ENCODE data around the gene NIT2.

The NIT2 gene

GRCh38 chr3:100352296-100353231 is 18.0 kb downstream of the NIT2 start:
- TF ChIP-seq CTCF (conservative IDR thresholded peaks at IDR 0.05; ENCODE audit: control insufficient read depth, insufficient read depth, low read depth, low read length), result no peak
- H3K4me3 ChIP-seq (ENCODE audit: control insufficient read depth, low read depth, low read length), result no peak overlapping the region
- DNase-seq (ENCODE audit: low read depth), result no peak

GRCh38 chr3:100354850-100355249 is 20.3 kb downstream of the NIT2 start:
- TF ChIP-seq CTCF (conservative IDR thresholded peaks at IDR 0.05; ENCODE audit: control insufficient read depth, insufficient read depth, low read depth, low read length), result no peak
- no peak for DNase-seq (ENCODE audit: low read depth)
- H3K4me3 ChIP-seq (ENCODE audit: control insufficient read depth, low read depth, low read length), result no peak overlapping the region

GRCh38 chr3:100358413-100358812 is 23.9 kb downstream of the NIT2 start:
- no peak overlapping the region for H3K4me3 ChIP-seq (ENCODE audit: control insufficient read depth, low read depth, low read length)
- no peak for DNase-seq (ENCODE audit: low read depth)
- TF ChIP-seq CTCF (conservative IDR thresholded peaks at IDR 0.05; ENCODE audit: control insufficient read depth, insufficient read depth, low read depth, low read length), result no peak

- DNase-seq (ENCODE audit: low read depth), result no peak
- TF ChIP-seq CTCF (conservative IDR thresholded peaks at IDR 0.05; ENCODE audit: control insufficient read depth, insufficient read depth, low read depth, low read length), result no peak
These were observed 24.5 kb downstream of the NIT2 start for GRCh38 chr3:100359035-100359434.

GRCh38 chr3:100360757-100361496 is 26.4 kb downstream of the NIT2 start:
- TF ChIP-seq CTCF (conservative IDR thresholded peaks at IDR 0.05; ENCODE audit: control insufficient read depth, insufficient read depth, low read depth, low read length), result no peak
- H3K4me3 ChIP-seq (ENCODE audit: control insufficient read depth, low read depth, low read length), result no peak overlapping the region
- DNase-seq (ENCODE audit: low read depth), result peak; percentile 51

More at GRCh38 chr3:100359035-100359434, 24.5 kb downstream of the NIT2 start:
- no peak overlapping the region for H3K4me3 ChIP-seq (ENCODE audit: control insufficient read depth, low read depth, low read length)

- no peak for DNase-seq (ENCODE audit: low read depth)
These were observed 27.3 kb downstream of the NIT2 start for GRCh38 chr3:100361897-100362296.

More at GRCh38 chr3:100361897-100362296, 27.3 kb downstream of the NIT2 start:
- no peak for TF ChIP-seq CTCF (conservative IDR thresholded peaks at IDR 0.05; ENCODE audit: control insufficient read depth, insufficient read depth, low read depth, low read length)
- H3K4me3 ChIP-seq (ENCODE audit: control insufficient read depth, low read depth, low read length), result no peak overlapping the region
